B cell (primary cell): ENCODE measurements around the gene ARV1. TPM values are rescaled to one million over a fixed set of nuclear protein-coding genes. Genes with fewer than 3 reads are reported as not detected.

Experiments
- ATAC-seq: fragments of 200-7000 bp; cut with Tn5 transposase; one replicate; pipeline ENCODE4 v1.10.0; 2021; ENCODE audit warnings: low read depth, mild to moderate bottlenecking, moderate number of reproducible peaks, moderate library complexity
- CTCF ChIA-PET: fragments of 350-600 bp; sonication (Branson Sonifier 250); formaldehyde crosslinking; loops from one replicate; lab custom pipeline; 2021; ENCODE audit warnings: antibody characterized with exemption, inconsistent platforms; lab: Charles Lee
- POLR2A ChIA-PET: fragments of 350-600 bp; sonication (Branson Sonifier 250); formaldehyde crosslinking; loops from one replicate; lab custom pipeline; 2021; ENCODE audit warnings: antibody characterized with exemption; lab: Charles Lee
- DNase-seq: peaks from one replicate; pipeline ENCODE4 v3.0.0; 2013
- H2AFZ ChIP-seq: 2 replicates; pipeline ENCODE4 v1.6.1; 2012; ENCODE audit warnings: mild to moderate bottlenecking, low read depth, low read length; ENCODE audit not compliant: insufficient read depth, poor library complexity, severe bottlenecking
- H3K27ac ChIP-seq, 2 donors: 1 replicate in 1 of 2; 2 replicates in 1 of 2; pipeline ENCODE4 v1.5.1; 2012 to 2013; ENCODE audit warnings: low read length in 2 of 2, mild to moderate bottlenecking in 2 of 2, moderate library complexity in 1 of 2
- H3K27me3 ChIP-seq, 4 experiments: fragments of 200-600 bp in 1 of 4; sonication (generic) in 1 of 4; replicated peaks in 1 of 4; 1 replicate in 2 of 4; 2 replicates in 2 of 4; pipeline versions ENCODE4 v1.6.1 to v1.7.0; 2013 to 2016; ENCODE audit warnings: low read length in 3 of 4, mild to moderate bottlenecking in 2 of 4, mixed read lengths in 1 of 4, moderate library complexity in 1 of 4; ENCODE audit not compliant: insufficient read depth in 4 of 4, control insufficient read depth in 3 of 4; ENCODE audit errors: control extremely low read depth in 1 of 4
- H3K36me3 ChIP-seq, 2 experiments: replicated peaks in 1 of 2; 1 replicate in 1 of 2; 2 replicates in 1 of 2; pipeline versions ENCODE4 v1.6.1 to v1.7.1; 2013; ENCODE audit warnings: low read length in 1 of 2; ENCODE audit not compliant: insufficient read depth in 2 of 2, control insufficient read depth in 1 of 2; ENCODE audit errors: control extremely low read depth in 1 of 2, extremely low read depth in 1 of 2
- H3K4me1 ChIP-seq, 2 donors: fragments of 200-600 bp in 1 of 2; sonication (generic) in 1 of 2; 1 replicate in 1 of 2; 2 replicates in 1 of 2; pipeline versions ENCODE4 v1.5.1 to v1.6.1; 2013 to 2017; ENCODE audit warnings: low read length in 2 of 2; ENCODE audit not compliant: control insufficient read depth in 2 of 2, insufficient read depth in 2 of 2
- H3K4me2 ChIP-seq: replicated peaks from 2 replicates; pipeline ENCODE3; 2012; ENCODE audit warnings: mild to moderate bottlenecking, low read depth, low read length; ENCODE audit not compliant: poor library complexity, severe bottlenecking
- H3K4me3 ChIP-seq, 5 experiments: fragments of 200-600 bp in 1 of 5; sonication (generic) in 1 of 5; 1 replicate in 3 of 5; 2 replicates in 2 of 5; pipeline versions ENCODE4 v1.5.1 to v1.7.0; 2011 to 2016; ENCODE audit warnings: low read length in 4 of 5, mild to moderate bottlenecking in 4 of 5, low read depth in 2 of 5, control low read depth in 1 of 5, moderate library complexity in 1 of 5; ENCODE audit not compliant: insufficient read depth in 1 of 5; ENCODE audit errors: control extremely low read depth in 1 of 5, extremely low read depth in 1 of 5
- H3K79me2 ChIP-seq: fragments of 200-600 bp; sonication (generic); one replicate; pipeline ENCODE4 v1.6.0; 2016; ENCODE audit warnings: low read length; ENCODE audit not compliant: control insufficient read depth, insufficient read depth
- H3K9ac ChIP-seq: fragments of 200-600 bp; sonication (generic); 2 replicates; pipeline ENCODE4 v1.6.1; 2017; ENCODE audit warnings: mild to moderate bottlenecking, low read length, moderate library complexity
- H3K9me3 ChIP-seq, 3 donors: one replicate each; pipeline versions ENCODE4 v1.6.1 to v1.7.1; 2013; ENCODE audit warnings: low read length in 2 of 3; ENCODE audit not compliant: control insufficient read depth in 2 of 3, insufficient read depth in 1 of 3; ENCODE audit errors: control extremely low read depth in 1 of 3
- H4K20me1 ChIP-seq: 2 replicates; pipeline ENCODE4 v1.6.0; 2012; ENCODE audit warnings: mild to moderate bottlenecking, low read length; ENCODE audit not compliant: insufficient read depth, control insufficient read depth, poor library complexity, severe bottlenecking
- H3K27ac Mint-ChIP-seq: one replicate; pipeline ENCODE4 v1.8.0; 2021; ENCODE audit warnings: mixed read lengths
- H3K27me3 Mint-ChIP-seq: one replicate; pipeline ENCODE4 v1.8.0; 2021; ENCODE audit warnings: mixed read lengths
- H3K4me1 Mint-ChIP-seq: one replicate; pipeline ENCODE4 v1.8.0; 2021; ENCODE audit warnings: mixed read lengths
- H3K4me3 Mint-ChIP-seq: one replicate; pipeline ENCODE4 v1.8.0; 2021; ENCODE audit warnings: mixed read lengths
- H3K9me3 Mint-ChIP-seq: one replicate; pipeline ENCODE4 v1.8.0; 2022; ENCODE audit warnings: mixed read lengths; ENCODE audit not compliant: insufficient read depth
- EZH2 ChIP-seq: IDR thresholded peaks from 2 replicates; pipeline ENCODE4 v1.6.1; 2012; ENCODE audit warnings: borderline replicate concordance, low read depth, mild to moderate bottlenecking, moderate library complexity, low read length; ENCODE audit not compliant: insufficient read depth, poor library complexity, severe bottlenecking
- WGBS: methylation state at CpG from one replicate; pipeline ENCODE4 v1.1.5; 2013; ENCODE audit warnings: missing lambda C conversion rate; ENCODE audit not compliant: insufficient coverage; 5-methylcytosine and 5-hydroxymethylcytosine counted together
- intact Hi-C: fragments of 100-400 bp; cut with micrococcal nuclease; formaldehyde crosslinking; loops from one replicate; pipeline ENCODE4 v1.10.0; 2022
- polyA plus RNA-seq: library from polyadenylated mRNA; depleted of rRNA; stranded (reverse); fragments of >200 nt; gene quantifications from 2 replicates; pipeline ENCODE4 v1.2.3, GENCODE V29; 2012
- total RNA-seq, 2 donors: library from RNA; stranded (reverse); fragments of 120-200 nt in 1 of 2; gene quantifications; 1 replicate in 1 of 2; 2 replicates in 1 of 2; pipeline versions ENCODE4 v1.2.3 to v1.2.4, GENCODE V29; 2013 to 2022
- TF ChIP-seq, protein P1 (sequence below): fragments of 200-600 bp; IDR thresholded peaks from one replicate; pipeline ENCODE4 v1.8.0; 2022; ENCODE audit warnings: antibody characterized with exemption, mild to moderate bottlenecking

The ARV1 gene
- total and polyA plus RNA-seq, 2 donors (not counting 1 experiment from before 2014, with no cell fraction given) = 10.7 to 11.6 TPM

DNA sequence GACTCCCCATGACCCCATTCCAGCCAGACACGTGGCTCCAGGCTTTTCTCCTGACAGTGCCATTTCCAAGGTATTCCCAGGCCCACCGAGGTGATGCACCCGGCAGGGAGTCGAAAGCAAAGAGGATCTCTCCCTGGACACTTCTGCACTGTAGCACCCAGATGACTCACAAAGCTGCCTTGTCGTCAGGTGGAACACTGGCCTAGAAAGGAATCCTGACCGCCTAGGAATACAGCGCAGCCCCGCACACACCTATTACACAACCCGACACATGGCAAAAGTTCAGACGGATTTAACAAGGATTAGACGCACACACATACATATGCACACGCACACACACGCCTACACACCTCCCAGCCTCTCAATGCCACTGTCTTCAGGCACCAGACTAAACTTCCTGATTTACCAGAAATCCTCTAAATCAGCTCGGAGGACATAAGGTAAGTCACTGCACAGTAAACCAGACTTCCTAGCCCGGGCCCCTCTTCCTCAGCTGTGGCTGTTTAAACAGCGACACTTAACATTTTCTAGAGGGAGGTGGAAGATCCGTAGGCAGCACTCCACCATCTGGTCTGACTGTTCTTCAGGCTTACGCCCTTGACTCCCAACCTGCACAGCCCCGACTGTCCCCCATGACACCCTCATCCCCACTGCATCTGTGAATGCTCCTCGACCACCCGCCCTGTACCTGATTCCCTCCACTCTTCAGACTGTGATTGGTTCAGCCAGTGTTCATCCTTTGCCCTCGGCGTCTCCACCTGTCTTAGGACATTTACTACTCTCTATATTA, 48.4 kb downstream of the ARV1 start:
- no peaks in the 10 kb centered on the region for H3K27me3 Mint-ChIP-seq
- H3K9ac ChIP-seq = no peak overlapping the region
- no peaks in the 10 kb centered on the region for H3K9me3 Mint-ChIP-seq
- ChIA-PET CTCF (no interaction called here), POLR2A (no interaction called here)
- no peaks in the 10 kb centered on the region for H3K9me3 ChIP-seq
- no peaks in the 10 kb centered on the region for H3K36me3 ChIP-seq
- no peak overlapping the region for H3K27ac ChIP-seq
- H3K79me2 ChIP-seq = peaks cover 5% of the 10 kb centered on the region
- no peaks in the 10 kb centered on the region for H4K20me1 ChIP-seq
- peaks cover 5% of the 10 kb centered on the region for H3K4me1 Mint-ChIP-seq
- no peak overlapping the region for H2AFZ ChIP-seq
- H3K4me3 Mint-ChIP-seq = no peak overlapping the region
- WGBS = 88% methylated on average over 22 of the region's 23 CpGs
- H3K4me1 ChIP-seq = peaks cover 0 to 3% of the 10 kb centered on the region in 2 donors
- TF ChIP-seq, protein P1, sequence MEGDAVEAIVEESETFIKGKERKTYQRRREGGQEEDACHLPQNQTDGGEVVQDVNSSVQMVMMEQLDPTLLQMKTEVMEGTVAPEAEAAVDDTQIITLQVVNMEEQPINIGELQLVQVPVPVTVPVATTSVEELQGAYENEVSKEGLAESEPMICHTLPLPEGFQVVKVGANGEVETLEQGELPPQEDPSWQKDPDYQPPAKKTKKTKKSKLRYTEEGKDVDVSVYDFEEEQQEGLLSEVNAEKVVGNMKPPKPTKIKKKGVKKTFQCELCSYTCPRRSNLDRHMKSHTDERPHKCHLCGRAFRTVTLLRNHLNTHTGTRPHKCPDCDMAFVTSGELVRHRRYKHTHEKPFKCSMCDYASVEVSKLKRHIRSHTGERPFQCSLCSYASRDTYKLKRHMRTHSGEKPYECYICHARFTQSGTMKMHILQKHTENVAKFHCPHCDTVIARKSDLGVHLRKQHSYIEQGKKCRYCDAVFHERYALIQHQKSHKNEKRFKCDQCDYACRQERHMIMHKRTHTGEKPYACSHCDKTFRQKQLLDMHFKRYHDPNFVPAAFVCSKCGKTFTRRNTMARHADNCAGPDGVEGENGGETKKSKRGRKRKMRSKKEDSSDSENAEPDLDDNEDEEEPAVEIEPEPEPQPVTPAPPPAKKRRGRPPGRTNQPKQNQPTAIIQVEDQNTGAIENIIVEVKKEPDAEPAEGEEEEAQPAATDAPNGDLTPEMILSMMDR = no peak
- no peak for TF ChIP-seq EZH2
- H3K27ac Mint-ChIP-seq = no peak overlapping the region
- ATAC-seq = no peak
- H3K27me3 ChIP-seq = no peaks in the 10 kb centered on the region
- intact Hi-C loops = no loop called here
- no peak overlapping the region for H3K4me3 ChIP-seq
- DNase-seq = no peak
- no peak overlapping the region for H3K4me2 ChIP-seq

DNA sequence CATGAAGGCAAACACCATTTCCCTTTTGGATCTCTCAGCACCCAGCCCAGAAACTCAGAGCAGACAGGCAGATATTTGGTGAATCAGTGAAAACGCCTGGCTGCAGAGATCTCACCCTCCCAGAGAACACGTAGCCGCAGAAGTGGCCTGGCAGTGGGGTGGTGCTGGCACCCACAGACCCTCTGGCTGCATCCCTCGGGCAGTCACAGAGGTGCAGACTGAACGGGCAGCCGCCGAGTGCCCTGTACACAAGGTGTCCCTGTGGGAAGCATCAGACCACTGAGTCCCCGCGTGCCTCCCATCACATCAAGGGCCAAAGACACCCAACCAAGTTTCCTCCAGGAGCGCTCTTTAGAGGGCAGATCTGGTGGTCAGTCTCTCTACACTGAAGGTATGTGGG, 49.1 kb downstream of the ARV1 start:
- Mint-ChIP-seq H3K27ac (no peak overlapping the region), H3K27me3 (no peaks in the 10 kb centered on the region), H3K4me1 (peaks cover 7% of the 10 kb centered on the region), H3K4me3 (no peak overlapping the region), H3K9me3 (no peaks in the 10 kb centered on the region)
- Histone ChIP-seq H3K4me1 (peaks cover 0 to 3% of the 10 kb centered on the region in 2 donors), H3K27me3 (no peaks in the 10 kb centered on the region), H3K27ac (no peak overlapping the region), H3K9ac (no peak overlapping the region), H2AFZ (peak overlapping the region; percentile 35), H3K9me3 (no peaks in the 10 kb centered on the region), H4K20me1 (no peaks in the 10 kb centered on the region), H3K4me2 (no peak overlapping the region), H3K4me3 (no peak overlapping the region), H3K79me2 (peaks cover 5% of the 10 kb centered on the region), H3K36me3 (no peaks in the 10 kb centered on the region)
- DNase-seq = no peak
- POLR2A ChIA-PET = no interaction called here
- CTCF ChIA-PET = no interaction called here
- no peak for ATAC-seq
- TF ChIP-seq EZH2 = no peak
- TF ChIP-seq, protein P1 = no peak
- 99% methylated on average over 7 of the region's 10 CpGs for WGBS
- intact Hi-C loops = no loop called here
